Activated naive CD8-positive, alpha-beta T cell treated with anti-CD3 and anti-CD28 coated beads, Interleukin-2, amount 10 ng/mL, durations not matched to agents 7 days and 5 days (primary cell): ENCODE results near the gene RTL3. TPM values are rescaled to one million over a fixed set of nuclear protein-coding genes. Genes with fewer than 3 reads are reported as not detected.

Experiments used
- ATAC-seq: fragments of 150-1000 bp; cut with Tn5 transposase; one replicate; pipeline ENCODE4 v1.10.0; 2021; ENCODE audit warnings: low read depth, moderate library complexity
- POLR2A ChIA-PET: fragments of 350-600 bp; sonication (Branson Sonifier 250); formaldehyde crosslinking; loops from one replicate; lab custom pipeline; 2021; ENCODE audit warnings: antibody characterized with exemption; lab: Charles Lee
- DNase-seq: peaks from one replicate; pipeline ENCODE4 v3.0.0; 2021
- H3K27ac Mint-ChIP-seq: one replicate; pipeline ENCODE4 v1.8.0; 2022; ENCODE audit warnings: mild to moderate bottlenecking, mixed read lengths
- H3K27me3 Mint-ChIP-seq: one replicate; pipeline ENCODE4 v1.8.0; 2022; ENCODE audit warnings: mild to moderate bottlenecking, moderate library complexity, mixed read lengths
- H3K36me3 Mint-ChIP-seq: one replicate; pipeline ENCODE4 v1.8.0; 2021; ENCODE audit warnings: mild to moderate bottlenecking, mixed read lengths
- H3K4me1 Mint-ChIP-seq: one replicate; pipeline ENCODE4 v1.8.0; 2021; ENCODE audit warnings: mixed read lengths
- H3K4me3 Mint-ChIP-seq: one replicate; pipeline ENCODE4 v1.8.0; 2022; ENCODE audit warnings: mild to moderate bottlenecking, moderate library complexity, mixed read lengths
- H3K9me3 Mint-ChIP-seq: one replicate; pipeline ENCODE4 v1.8.0; 2021; ENCODE audit warnings: mixed read lengths
- total RNA-seq, 2 experiments: library from RNA; stranded (reverse); gene quantifications; one replicate each; pipeline ENCODE4 v1.2.3, GENCODE V29; 2021

RTL3 gene
- total RNA-seq = not detected

DNA sequence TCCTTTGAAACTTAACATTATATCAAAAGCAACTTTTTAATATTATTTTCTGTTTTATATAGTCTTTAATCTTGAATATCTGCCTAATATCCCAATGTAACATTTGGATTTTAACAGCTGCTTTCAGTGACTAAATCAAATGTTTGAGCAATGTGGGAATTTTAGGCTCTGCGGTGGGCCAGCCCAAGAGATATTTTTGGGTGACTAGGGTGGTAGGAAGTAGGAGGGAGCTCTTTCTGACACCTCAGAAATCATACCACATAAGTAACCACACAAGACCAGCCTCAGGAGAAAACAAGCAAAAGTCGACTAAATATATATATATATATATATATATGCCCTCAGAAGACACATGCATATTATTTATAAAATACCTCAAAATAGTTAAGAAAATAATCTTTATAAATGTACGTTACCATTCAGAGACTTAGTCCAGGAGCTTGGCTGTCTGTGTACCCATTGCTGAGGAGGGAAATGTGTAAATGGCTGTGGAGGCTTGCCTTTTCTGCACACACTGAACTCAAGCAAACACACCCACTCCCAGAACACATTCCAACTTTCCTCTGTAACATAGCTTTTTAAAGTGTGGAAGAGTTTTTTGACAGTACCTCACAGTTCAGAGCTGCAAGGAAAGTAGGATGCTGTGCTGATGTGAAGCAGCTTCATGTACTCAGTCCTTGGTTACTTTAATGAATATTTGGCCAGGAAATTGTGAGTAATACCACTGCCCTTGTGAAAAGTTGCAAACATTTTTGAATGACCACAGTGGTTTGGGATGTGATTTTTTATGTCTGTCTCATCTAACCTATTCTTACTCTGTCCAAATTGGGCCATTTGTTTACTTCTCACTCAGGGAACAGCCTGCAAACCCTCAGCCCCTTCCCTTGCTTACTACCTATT, at the start of gene RTL3:
TSS of gene RTL3 (minus strand) at position 484 of the 900 bp plus-strand sequence. CDS start 908 bp downstream, outside the sequence.
- H3K9me3 Mint-ChIP-seq = no peaks in the 10 kb centered on the region
- POLR2A ChIA-PET = interaction anchor here (0.7 kb wide), 1 partner anchor 598 kb away, joined by 5 read pairs; no protein-coding TSS in a partner anchor
- peaks cover 5% of the 10 kb centered on the region for H3K36me3 Mint-ChIP-seq
- DNase-seq (no peak), ATAC-seq (no peak)
- H3K27ac Mint-ChIP-seq = peak within 1 kb of the TSS; percentile 52
- peaks cover 2% of the 10 kb centered on the region for H3K27me3 Mint-ChIP-seq
- H3K4me3 Mint-ChIP-seq = peak within 1 kb of the TSS; percentile 45
- peaks cover 17% of the 10 kb centered on the region for H3K4me1 Mint-ChIP-seq

DNA sequence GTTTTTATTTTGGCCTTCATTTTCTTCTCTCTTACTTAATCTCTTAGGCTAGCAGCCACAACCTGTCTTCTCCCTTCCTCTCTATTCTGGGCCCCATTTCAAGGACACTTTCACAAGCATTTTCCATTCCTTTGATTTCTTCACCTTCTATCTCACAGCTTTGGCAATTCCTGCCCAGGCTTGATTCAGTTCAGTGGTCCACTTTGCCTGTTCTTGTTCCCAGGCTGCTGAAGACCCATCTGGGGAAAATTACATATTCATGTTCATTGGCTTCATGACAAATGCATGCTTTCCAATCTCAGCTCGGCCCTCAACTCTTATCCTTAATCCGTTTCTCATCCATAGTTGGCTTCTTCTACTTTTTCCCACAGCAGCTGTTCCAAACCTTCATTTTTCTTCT, 49.7 kb upstream of the RTL3 start:
- no peaks in the 10 kb centered on the region for H3K27me3 Mint-ChIP-seq
- no peak overlapping the region for H3K4me3 Mint-ChIP-seq
- ATAC-seq (no peak), DNase-seq (no peak)
- peaks cover 2% of the 10 kb centered on the region for H3K4me1 Mint-ChIP-seq
- no peak overlapping the region for H3K27ac Mint-ChIP-seq
- no peaks in the 10 kb centered on the region for H3K9me3 Mint-ChIP-seq
- H3K36me3 Mint-ChIP-seq = no peaks in the 10 kb centered on the region
- POLR2A ChIA-PET = no interaction called here

DNA sequence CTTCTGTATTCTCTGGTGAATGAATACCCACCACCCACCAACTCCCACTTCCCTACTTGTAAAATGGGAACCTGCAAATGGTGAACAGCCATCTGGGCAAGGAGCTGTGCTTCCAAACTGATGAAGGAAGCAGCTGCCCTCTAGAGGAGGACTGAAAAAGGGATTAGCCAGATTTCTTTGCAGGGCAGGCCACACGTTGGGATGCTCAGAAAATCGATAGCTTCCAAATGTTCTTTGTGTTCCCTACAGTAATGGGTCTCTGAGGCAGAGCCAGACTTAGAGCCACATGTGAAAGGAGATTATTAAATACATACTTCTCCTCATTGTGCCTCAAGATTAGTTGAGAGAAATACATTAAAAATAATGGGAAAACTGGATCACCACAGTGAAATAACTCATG, 49.1 kb upstream of the RTL3 start:
- H3K4me1 Mint-ChIP-seq = peaks cover 2% of the 10 kb centered on the region
- no peak overlapping the region for H3K4me3 Mint-ChIP-seq
- POLR2A ChIA-PET = no interaction called here

GRCh38 chrX:78706071-78706470, 46.9 kb upstream of the RTL3 start:
- H3K27me3 Mint-ChIP-seq = no peaks in the 10 kb centered on the region
- DNase-seq (no peak), ATAC-seq (no peak)
- H3K36me3 Mint-ChIP-seq = no peaks in the 10 kb centered on the region
- H3K4me1 Mint-ChIP-seq = no peaks in the 10 kb centered on the region
- no peaks in the 10 kb centered on the region for H3K9me3 Mint-ChIP-seq
- no peak overlapping the region for H3K27ac Mint-ChIP-seq
- H3K4me3 Mint-ChIP-seq = no peak overlapping the region
- POLR2A ChIA-PET = no interaction called here

More for the DNA sequence above, 49.1 kb upstream of the RTL3 start:
- no peaks in the 10 kb centered on the region for H3K36me3 Mint-ChIP-seq
- no peaks in the 10 kb centered on the region for H3K9me3 Mint-ChIP-seq
- DNase-seq (no peak), ATAC-seq (no peak)
- H3K27me3 Mint-ChIP-seq = no peaks in the 10 kb centered on the region
- H3K27ac Mint-ChIP-seq = no peak overlapping the region

- H3K4me1 Mint-ChIP-seq = no peaks in the 10 kb centered on the region
- H3K4me3 Mint-ChIP-seq = no peak overlapping the region
Measured at GRCh38 chrX:78693536-78693935, 34.4 kb upstream of the RTL3 start.

GRCh38 chrX:78693012-78693411, 33.9 kb upstream of the RTL3 start:
- H3K4me3 Mint-ChIP-seq = no peak overlapping the region
- peaks cover 3% of the 10 kb centered on the region for H3K36me3 Mint-ChIP-seq
- H3K9me3 Mint-ChIP-seq = no peaks in the 10 kb centered on the region
- ATAC-seq (no peak), DNase-seq (no peak)
- no peak overlapping the region for H3K27ac Mint-ChIP-seq
- POLR2A ChIA-PET = no interaction called here
- no peaks in the 10 kb centered on the region for H3K27me3 Mint-ChIP-seq
- no peaks in the 10 kb centered on the region for H3K4me1 Mint-ChIP-seq

More at GRCh38 chrX:78693536-78693935, 34.4 kb upstream of the RTL3 start:
- Mint-ChIP-seq H3K27me3 (no peaks in the 10 kb centered on the region), H3K36me3 (peaks cover 3% of the 10 kb centered on the region), H3K27ac (no peak overlapping the region), H3K9me3 (no peaks in the 10 kb centered on the region)
- no peak for ATAC-seq
- POLR2A ChIA-PET = no interaction called here
- no peak for DNase-seq

DNA sequence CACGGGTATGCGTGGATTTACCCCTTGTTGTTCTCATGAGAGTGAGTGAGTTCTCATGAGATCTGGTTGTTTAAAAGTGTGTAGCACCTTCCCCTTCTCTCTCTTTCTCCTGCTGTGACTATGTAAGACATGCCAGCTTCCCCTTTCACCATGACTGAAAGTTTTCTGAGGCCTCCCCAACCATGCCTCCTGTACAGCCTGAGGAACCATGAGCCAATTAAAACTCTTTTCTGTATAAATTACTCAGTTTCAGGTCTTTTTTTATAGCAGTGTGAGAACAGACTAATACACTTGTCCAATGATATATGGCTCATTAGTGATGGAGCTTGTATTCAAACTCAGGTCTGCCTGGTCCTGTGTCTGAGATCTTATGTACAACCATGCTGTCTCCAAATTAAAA, 28.5 kb upstream of the RTL3 start:
- Mint-ChIP-seq H3K27me3 (no peaks in the 10 kb centered on the region), H3K4me3 (no peak overlapping the region), H3K9me3 (no peaks in the 10 kb centered on the region), H3K36me3 (no peaks in the 10 kb centered on the region), H3K27ac (no peak overlapping the region), H3K4me1 (no peaks in the 10 kb centered on the region)
- POLR2A ChIA-PET = no interaction called here
- DNase-seq (no peak), ATAC-seq (no peak)

- ATAC-seq (no peak), DNase-seq (no peak)
- POLR2A ChIA-PET = no interaction called here
- Mint-ChIP-seq H3K27me3 (no peaks in the 10 kb centered on the region), H3K9me3 (no peaks in the 10 kb centered on the region), H3K36me3 (no peaks in the 10 kb centered on the region), H3K4me3 (no peak overlapping the region), H3K27ac (no peak overlapping the region), H3K4me1 (no peaks in the 10 kb centered on the region)
Measured at GRCh38 chrX:78673246-78673645, 14.1 kb upstream of the RTL3 start.

DNA sequence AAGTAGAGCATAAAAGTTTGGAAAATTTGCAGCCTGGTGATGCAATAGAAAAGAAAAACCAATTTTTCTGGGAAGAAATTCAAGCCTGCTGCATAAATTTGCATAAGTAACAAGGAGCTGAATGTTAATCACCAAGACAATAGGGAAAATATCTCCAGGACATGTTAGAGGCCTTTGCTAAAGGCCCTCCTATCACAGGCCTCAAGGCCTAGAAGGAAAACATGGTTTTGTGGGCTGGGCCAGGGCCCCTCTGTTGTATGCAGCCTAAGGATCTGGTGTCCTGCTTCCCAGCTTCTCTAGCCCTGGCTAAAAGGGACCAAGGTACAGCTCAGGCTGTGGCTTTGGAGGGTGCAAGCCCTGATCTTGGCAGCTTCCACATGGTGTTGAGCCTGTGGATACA, 6.2 kb upstream of the RTL3 start:
- H3K4me3 Mint-ChIP-seq = no peak overlapping the region
- ATAC-seq (no peak), DNase-seq (no peak)
- H3K27ac Mint-ChIP-seq = no peak overlapping the region
- H3K36me3 Mint-ChIP-seq = peaks cover 5% of the 10 kb centered on the region
- H3K27me3 Mint-ChIP-seq = no peaks in the 10 kb centered on the region
- POLR2A ChIA-PET = no interaction called here
- H3K9me3 Mint-ChIP-seq = no peaks in the 10 kb centered on the region
- no peaks in the 10 kb centered on the region for H3K4me1 Mint-ChIP-seq

- Mint-ChIP-seq H3K36me3 (peaks cover 3% of the 10 kb centered on the region), H3K27me3 (no peaks in the 10 kb centered on the region), H3K27ac (no peak overlapping the region), H3K4me1 (peaks cover 13% of the 10 kb centered on the region), H3K4me3 (no peak overlapping the region), H3K9me3 (no peaks in the 10 kb centered on the region)
- POLR2A ChIA-PET = no interaction called here
- no peak for DNase-seq
- no peak for ATAC-seq
Measured at GRCh38 chrX:78661836-78662235, 2.7 kb upstream of the RTL3 start.

DNA sequence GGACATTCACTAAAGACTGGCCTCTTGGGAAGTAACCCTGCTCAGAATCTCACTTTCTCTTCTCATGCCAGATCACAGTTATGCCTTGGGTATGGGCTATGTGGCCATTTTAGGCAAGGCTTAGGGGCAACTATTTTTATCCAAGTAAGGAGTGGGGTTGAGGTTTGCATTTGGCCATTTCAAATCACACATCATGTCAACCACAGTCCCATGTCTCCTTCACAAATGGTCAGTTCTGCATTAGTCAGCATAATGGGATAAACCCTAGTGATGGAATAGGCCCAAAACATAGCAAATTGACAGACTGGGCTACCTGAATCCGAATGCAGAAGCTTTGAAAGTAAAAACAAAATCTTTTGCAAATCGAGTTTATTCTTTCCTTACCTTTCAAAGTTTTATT, 827 bp upstream of the RTL3 start:
- ATAC-seq (no peak), DNase-seq (no peak)
- Mint-ChIP-seq H3K36me3 (peaks cover 5% of the 10 kb centered on the region), H3K27ac (no peak overlapping the region), H3K9me3 (no peaks in the 10 kb centered on the region), H3K4me3 (no peak overlapping the region), H3K4me1 (peaks cover 13% of the 10 kb centered on the region), H3K27me3 (peaks cover 2% of the 10 kb centered on the region)
- POLR2A ChIA-PET = no interaction called here

DNA sequence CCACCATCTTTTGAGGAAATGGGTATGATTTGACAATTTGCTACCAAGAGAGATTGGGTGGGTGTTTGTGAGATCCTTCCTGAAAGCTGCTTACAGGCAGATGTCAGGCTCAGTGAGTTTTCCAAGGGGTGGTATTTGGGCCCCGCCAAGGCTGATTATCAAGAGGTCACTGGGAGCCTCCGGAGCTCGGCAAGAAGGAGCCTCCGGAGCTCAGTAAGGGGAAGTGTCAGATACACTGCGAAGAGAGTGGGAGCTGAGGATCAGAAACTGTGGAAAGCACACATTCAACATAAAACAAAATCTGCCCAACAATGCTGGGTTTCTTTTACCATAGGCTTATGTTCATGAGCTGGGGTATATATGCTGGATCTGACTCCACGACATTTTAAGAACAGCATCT, 714 bp downstream of the RTL3 start:
- peaks cover 2% of the 10 kb centered on the region for H3K27me3 Mint-ChIP-seq
- H3K4me1 Mint-ChIP-seq = peaks cover 18% of the 10 kb centered on the region
- peaks cover 5% of the 10 kb centered on the region for H3K36me3 Mint-ChIP-seq
- peak overlapping the region; percentile 45 for H3K4me3 Mint-ChIP-seq
- ATAC-seq (no peak), DNase-seq (no peak)
- peak overlapping the region; percentile 52 for H3K27ac Mint-ChIP-seq
- no peaks in the 10 kb centered on the region for H3K9me3 Mint-ChIP-seq
- POLR2A ChIA-PET = interaction anchor here (0.7 kb wide), 1 partner anchor 599 kb away, joined by 5 read pairs; no protein-coding TSS in a partner anchor

- peaks cover 29% of the 10 kb centered on the region for H3K4me1 Mint-ChIP-seq
Measured at GRCh38 chrX:78655642-78656041, 3.5 kb downstream of the RTL3 start.

More at GRCh38 chrX:78655642-78656041, 3.5 kb downstream of the RTL3 start:
- no peak overlapping the region for H3K27ac Mint-ChIP-seq
- peaks cover 2% of the 10 kb centered on the region for H3K36me3 Mint-ChIP-seq
- no peaks in the 10 kb centered on the region for H3K9me3 Mint-ChIP-seq
- ATAC-seq (no peak), DNase-seq (no peak)
- POLR2A ChIA-PET = no interaction called here
- peaks cover 2% of the 10 kb centered on the region for H3K27me3 Mint-ChIP-seq
- no peak overlapping the region for H3K4me3 Mint-ChIP-seq
